GM04503 (cell line): ENCODE measurements around the gene MYOC.
"Not testable (repeated sequence)": the region's sequence is repeated elsewhere in the genome, so short reads cannot be mapped to it uniquely, and the experiment has no call there.

ENCODE experiments used
- DNase-seq: peaks from one replicate; pipeline ENCODE4 v3.0.0-alpha.2; 2012; ENCODE audit warnings: low read depth

Gene MYOC

DNA sequence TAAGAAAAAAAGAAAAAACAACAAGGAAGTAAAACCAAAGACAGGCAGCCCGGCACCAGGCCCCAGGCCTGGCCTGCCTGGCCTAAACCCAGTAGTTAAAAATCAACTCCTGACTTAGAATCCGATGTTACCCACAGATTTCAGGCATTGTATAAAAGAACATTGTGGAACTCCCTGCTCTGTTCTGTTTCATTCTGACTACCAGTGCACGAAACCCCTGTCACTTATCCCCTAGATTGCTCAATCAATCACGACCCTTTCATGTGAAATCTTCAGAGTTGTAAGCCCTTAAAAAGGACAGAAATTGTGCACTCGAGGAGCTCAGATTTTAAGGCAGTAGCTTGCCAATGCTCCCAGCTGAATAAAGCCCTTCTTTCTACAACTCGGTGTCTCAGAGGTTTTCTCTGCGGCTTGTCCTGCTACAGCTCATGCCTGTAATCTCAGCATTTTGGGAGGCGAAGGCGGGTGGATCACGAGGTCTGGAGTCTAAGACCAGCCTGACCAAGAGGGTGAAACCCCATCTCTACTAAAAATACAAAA lies 46.0 kb downstream of the MYOC start:
- DNase-seq, result no peak

DNA sequence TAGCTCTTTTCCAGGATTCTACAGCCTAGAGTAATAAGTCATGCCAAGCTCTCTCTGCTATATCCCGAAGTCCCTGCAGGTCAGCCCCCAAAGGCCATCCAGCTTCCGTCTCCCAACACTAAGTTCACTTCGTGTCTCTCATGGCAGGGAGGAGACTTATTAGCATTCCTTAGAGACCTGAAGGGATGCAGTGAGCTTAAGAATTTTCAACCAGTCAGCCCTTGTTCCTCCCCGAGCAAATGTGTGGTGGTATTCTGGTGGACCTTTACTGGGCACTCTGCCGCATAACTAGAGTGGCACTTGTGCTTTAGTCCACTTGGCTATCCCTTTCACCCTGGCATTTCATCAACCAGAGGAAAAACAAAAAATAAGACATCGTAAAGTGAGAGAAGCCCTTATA lies 49.4 kb downstream of the MYOC start:
- DNase-seq, result not testable (repeated sequence)

DNA sequence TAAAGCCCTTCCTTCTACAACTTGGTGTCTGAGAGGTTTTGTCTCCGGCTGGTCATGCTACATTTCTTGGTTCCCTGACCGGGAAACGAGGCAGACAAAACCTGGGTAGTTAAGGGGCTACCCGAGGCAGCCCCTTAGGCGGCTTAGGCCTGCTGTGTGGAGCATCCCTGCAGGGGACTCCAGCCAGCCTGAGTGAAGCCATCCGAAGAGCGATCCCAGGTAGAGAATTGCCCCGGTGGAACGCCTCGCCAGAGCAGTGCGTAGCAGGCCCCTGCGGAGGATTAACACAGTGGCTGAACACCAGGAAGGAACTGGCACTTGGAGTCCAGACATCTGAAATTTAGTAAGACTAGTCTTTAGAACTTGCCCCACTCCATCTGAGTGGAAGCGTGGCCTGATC lies 51.6 kb downstream of the MYOC start:
- no peak for DNase-seq

DNA sequence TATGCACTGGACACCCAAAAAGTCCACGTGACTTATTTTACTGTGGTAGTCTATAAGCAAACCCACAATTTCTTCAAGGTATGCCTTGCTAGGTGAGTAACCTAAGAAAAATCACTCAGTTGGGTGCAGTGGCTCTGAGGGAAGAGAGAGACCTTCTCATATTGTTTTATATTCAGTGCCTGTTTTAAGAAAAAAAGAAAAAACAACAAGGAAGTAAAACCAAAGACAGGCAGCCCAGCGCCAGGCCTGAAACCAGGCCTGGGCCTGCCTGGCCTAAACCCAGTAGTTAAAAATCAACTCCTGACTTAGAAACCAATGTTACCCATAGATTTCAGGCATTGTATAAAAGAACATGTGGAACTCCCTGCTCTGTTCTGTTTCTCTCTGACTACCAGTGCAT lies 52.2 kb downstream of the MYOC start:
- DNase-seq, result not testable (repeated sequence)

DNA sequence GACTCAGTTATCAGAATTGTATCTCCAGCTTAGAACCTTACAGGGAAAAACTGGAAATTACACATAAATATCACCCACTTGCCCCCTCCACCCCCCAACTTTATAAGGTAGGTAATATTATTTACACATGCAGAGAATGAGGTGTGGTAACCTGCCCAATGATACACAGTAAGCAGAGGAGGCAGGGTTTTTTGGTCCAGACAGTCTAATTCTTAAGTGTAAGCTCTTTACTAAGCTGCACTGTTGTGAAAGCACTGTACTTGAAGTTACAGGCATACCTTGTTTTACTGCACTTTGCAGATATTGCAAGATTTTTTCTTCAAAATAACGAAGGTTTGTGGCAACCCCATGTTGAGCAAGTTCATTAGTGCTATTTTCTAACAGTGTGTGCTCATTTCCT lies 55.3 kb downstream of the MYOC start:
- DNase-seq, result no peak

DNA sequence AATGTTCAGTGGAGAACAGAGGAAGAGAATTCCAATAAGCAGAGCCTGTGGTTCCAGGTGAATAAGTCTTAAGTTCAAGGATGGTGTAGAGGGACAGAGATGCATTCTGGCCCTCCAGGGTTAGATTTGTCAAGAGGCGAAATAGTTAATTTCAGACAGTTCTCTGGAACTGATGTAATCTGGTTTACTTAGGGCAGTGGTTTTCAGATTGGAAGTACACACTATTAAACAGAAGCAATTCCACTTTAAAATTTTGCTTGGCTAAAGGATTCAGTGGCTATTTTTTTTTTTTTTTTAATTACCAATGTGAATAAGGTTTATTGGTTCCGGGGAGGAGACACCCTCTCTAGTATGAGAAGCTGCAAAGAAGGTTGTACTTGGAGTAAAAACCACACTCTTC lies 55.8 kb downstream of the MYOC start:
- no peak for DNase-seq

DNA sequence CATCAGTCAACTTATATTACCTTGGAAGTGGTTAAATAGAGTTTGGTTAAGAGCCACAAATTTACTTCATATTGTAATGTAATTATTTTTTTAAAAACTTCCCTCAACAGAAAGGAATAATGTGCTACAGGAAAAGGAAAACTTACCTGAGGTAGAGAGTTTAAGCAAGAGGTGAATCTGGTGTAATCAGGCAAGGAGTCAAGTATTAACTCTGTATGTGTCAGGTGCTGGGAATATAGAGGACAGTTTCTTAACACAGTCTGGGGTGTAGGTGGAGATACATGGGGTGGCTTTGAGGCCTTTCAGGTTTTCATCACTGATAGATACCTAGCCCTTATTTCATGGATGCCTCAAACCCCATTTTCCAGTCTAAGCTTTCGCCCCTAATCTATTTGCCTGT lies 56.4 kb downstream of the MYOC start:
- DNase-seq, result no peak

DNA sequence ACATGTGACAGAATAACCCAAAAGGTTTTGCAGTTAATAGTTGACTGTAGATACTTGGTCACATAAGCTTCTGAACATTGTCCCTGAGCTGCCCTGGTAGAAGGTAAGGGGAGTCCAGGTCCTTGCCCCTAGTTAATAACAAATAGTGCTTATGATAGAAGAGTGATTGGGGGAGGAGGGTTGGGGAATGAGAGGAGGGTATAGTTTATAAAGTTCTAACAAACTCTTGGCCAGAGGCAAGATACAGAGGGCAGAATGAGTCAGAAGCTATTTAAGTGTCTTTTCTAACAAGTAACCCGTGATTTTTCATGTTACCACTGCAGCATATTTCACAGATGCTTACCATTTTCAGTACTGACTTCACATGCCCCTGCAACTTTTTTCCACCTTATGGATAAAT lies 57.2 kb downstream of the MYOC start:
- no peak for DNase-seq

DNA sequence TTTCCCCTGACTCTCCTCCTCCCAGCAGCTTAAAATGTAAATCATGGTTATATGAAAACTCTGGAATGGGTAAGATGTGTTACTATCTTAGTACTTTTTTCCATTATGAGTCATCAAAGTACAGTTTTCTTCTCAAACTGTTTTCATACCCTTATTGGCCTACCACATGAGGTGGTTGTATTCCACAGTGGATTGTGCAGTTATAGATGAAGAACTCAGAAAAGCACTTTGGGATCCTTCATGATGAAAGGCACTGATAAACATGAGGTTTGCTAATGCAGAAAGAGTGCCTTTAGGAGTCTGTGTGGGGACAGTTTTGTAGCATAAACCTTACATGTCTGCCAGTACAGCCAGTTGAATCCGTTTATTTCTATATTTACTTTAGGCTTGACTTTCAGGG lies 62.5 kb downstream of the MYOC start:
- DNase-seq, result peak; percentile 14

DNA sequence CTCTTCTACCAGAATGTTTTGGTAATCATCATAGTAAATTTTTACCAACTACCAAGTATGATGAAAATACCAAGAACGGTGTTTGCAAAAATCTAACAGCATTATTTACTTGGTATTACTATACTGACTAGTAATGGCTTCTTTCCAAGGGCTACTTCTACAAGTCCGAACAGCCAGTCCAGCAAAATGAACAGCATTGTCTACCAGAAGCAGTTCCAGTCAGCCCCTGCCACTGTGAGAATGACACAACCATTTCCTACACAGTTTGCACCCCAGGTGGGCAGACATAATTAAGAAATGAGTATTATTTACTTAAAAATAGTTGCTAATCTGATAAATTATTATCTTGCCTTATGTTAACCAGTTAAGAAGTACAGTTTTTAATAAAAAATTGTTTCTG lies 64.3 kb downstream of the MYOC start:
- no peak for DNase-seq

DNA sequence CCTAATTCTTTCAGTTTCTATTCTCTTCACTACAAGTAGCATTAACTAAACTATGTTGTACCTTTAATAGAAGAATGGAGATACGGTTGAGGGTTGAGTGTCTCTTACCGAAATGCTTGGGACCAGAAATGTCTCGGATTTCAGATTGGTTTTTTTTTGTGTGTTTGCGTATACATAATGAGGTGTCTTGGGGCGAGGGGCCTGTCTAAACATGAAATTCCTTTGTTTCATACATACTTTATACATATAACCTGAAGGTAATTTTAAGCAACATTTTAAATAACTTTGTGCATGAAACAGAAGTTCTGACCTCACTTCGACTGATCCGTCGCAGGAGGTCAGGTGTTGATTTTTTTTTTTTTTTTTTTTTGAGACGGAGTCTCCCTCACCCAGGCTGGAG lies 66.8 kb downstream of the MYOC start:
- no peak for DNase-seq
